Calu3 (cell line): Measurements from ENCODE around the gene PPP1R12C. TPM values are rescaled to one million over a fixed set of nuclear protein-coding genes. Genes with fewer than 3 reads are reported as not detected.

Experiments
- Bru-seq: library from RNA; stranded (reverse); fragments of 400-500 nt; gene quantifications from one replicate; lab custom pipeline; 2021; lab: Mats Ljungman, UMichigan
- BruChase-seq, 2 experiments: library from RNA; stranded (reverse); fragments of 400-500 nt; gene quantifications; one replicate each; lab custom pipeline; 2021; lab: Mats Ljungman, UMichigan
- BruUV-seq: library from RNA; stranded (reverse); fragments of 400-500 nt; replicated peaks from 2 replicates; lab custom pipeline; 2021; lab: Mats Ljungman, UMichigan
- CTCF ChIA-PET: fragments of 300-600 bp; sonication (Branson Sonifier 250); formaldehyde crosslinking; loops from one replicate; lab custom pipeline; 2022; ENCODE audit warnings: antibody characterized with exemption; lab: Charles Lee
- DNase-seq: peaks from one replicate; pipeline ENCODE4 v3.0.0; 2022
- H3K27ac Mint-ChIP-seq: one replicate; pipeline ENCODE4 v1.8.0; 2022; ENCODE audit warnings: mixed read lengths; ENCODE audit not compliant: unreplicated experiment
- H3K27me3 Mint-ChIP-seq: one replicate; pipeline ENCODE4 v1.8.0; 2022; ENCODE audit warnings: mixed read lengths; ENCODE audit not compliant: unreplicated experiment
- H3K36me3 Mint-ChIP-seq: one replicate; pipeline ENCODE4 v1.8.0; 2022; ENCODE audit warnings: mild to moderate bottlenecking, moderate library complexity, mixed read lengths; ENCODE audit not compliant: insufficient read depth, unreplicated experiment
- H3K4me1 Mint-ChIP-seq: one replicate; pipeline ENCODE4 v1.8.0; 2022; ENCODE audit warnings: mild to moderate bottlenecking, low read depth, mixed read lengths; ENCODE audit not compliant: unreplicated experiment
- H3K4me3 Mint-ChIP-seq: one replicate; pipeline ENCODE4 v1.8.0; 2022; ENCODE audit warnings: mild to moderate bottlenecking, low read depth, moderate library complexity, mixed read lengths; ENCODE audit not compliant: unreplicated experiment
- H3K9me3 Mint-ChIP-seq: one replicate; pipeline ENCODE4 v1.8.0; 2022; ENCODE audit warnings: low read depth, mixed read lengths; ENCODE audit not compliant: unreplicated experiment
- intact Hi-C: fragments of 100-400 bp; cut with micrococcal nuclease; formaldehyde crosslinking; loops from one replicate; pipeline ENCODE4 v1.10.0; 2022; ENCODE audit not compliant: unreplicated experiment
- long read RNA-seq: library from polyadenylated mRNA; stranded (forward); transcript quantifications from one replicate; pipeline ENCODE4 v2.0.0, GENCODE V29; 2022
- total RNA-seq: library from RNA; stranded (reverse); gene quantifications from 2 replicates; pipeline ENCODE4 v1.2.3, GENCODE V29; 2022
- TF ChIP-seq, protein P1 (sequence below): fragments of 200-600 bp; IDR thresholded peaks from one replicate; pipeline ENCODE4 v1.8.0; 2022; ENCODE audit warnings: antibody characterized with exemption; ENCODE audit not compliant: unreplicated experiment

Gene PPP1R12C
- total RNA-seq (140 and 151 TPM in 2 replicates), Bru-seq, nascent RNA (percentile 64 among the genes with signal in this experiment), BruChase-seq, experiment 1, labeled RNA remaining after a 6-hour chase (percentile 81 among the genes with signal in this experiment), BruChase-seq, experiment 2, labeled RNA remaining after a 2-hour chase (percentile 88 among the genes with signal in this experiment)
- long read RNA-seq, partial matches to known transcripts: 20 of 60 reads
- long read RNA-seq, other reads (novel, unspliced or antisense): 32 of 60 reads

DNA sequence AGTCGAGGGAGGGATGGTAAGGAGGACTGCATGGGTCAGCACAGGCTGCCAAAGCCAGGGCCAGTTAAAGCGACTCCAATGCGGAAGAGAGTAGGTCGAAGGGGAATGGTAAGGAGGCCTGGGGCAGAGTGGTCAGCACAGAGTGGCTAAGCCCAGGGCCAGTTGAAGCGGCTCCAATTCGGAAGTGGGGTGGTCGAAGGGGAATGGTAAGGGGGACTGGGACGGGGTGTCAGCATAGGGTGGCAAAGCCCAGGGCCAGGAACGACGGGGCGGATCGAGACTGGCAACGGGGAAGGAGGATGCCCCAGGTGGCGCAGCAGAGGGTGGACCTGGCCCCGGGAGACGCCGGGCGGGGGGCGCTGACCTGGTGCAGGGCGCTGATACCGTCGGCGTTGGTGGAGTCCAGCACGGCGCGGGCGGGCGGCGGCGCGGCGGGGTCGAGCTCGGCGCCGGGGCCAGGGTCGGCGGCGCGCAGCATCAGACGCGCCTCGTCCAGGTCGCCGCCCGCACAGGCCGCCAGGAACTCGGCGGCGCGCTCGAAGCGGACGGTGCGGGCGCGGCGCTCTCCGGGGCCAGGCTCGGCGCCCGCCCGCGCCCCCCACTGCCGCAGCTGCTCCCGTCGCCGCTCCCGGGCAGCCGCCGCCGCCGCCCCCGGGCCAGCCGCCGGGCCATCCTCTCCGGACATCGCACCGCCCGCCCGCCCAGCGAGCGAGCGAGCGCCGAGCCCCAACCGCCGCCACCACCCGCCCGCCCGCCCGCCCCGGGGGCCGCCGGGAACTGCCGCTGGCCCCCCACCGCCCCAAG, at the start of gene PPP1R12C:
Gene PPP1R12C (minus strand): TSS at position 779 of the 804 bp plus-strand sequence. CDS start 94 bp downstream, at position 685.
- H3K9me3 Mint-ChIP-seq: no peaks in the 10 kb centered on the region
- H3K4me1 Mint-ChIP-seq: peaks cover 22% of the 10 kb centered on the region
- CTCF ChIA-PET: interaction anchor here (0.5 to 1.4 kb wide), 6 partner anchors 25 to 521 kb away, joined by 3 to 9 read pairs (median 4); partner anchors contain the start of gene DNAAF3
- H3K36me3 Mint-ChIP-seq: peaks cover 28% of the 10 kb centered on the region
- DNase-seq: peak; percentile 16
- TF ChIP-seq, protein P1, sequence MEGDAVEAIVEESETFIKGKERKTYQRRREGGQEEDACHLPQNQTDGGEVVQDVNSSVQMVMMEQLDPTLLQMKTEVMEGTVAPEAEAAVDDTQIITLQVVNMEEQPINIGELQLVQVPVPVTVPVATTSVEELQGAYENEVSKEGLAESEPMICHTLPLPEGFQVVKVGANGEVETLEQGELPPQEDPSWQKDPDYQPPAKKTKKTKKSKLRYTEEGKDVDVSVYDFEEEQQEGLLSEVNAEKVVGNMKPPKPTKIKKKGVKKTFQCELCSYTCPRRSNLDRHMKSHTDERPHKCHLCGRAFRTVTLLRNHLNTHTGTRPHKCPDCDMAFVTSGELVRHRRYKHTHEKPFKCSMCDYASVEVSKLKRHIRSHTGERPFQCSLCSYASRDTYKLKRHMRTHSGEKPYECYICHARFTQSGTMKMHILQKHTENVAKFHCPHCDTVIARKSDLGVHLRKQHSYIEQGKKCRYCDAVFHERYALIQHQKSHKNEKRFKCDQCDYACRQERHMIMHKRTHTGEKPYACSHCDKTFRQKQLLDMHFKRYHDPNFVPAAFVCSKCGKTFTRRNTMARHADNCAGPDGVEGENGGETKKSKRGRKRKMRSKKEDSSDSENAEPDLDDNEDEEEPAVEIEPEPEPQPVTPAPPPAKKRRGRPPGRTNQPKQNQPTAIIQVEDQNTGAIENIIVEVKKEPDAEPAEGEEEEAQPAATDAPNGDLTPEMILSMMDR: no peak
- H3K4me3 Mint-ChIP-seq: peak within 1 kb of the TSS; percentile 83
- H3K27me3 Mint-ChIP-seq: no peaks in the 10 kb centered on the region
- H3K27ac Mint-ChIP-seq: peak within 1 kb of the TSS; percentile 84
- no TSS peak for BruUV-seq
- intact Hi-C loops: loop anchor here (2.0 kb wide), 1 partner anchor 54 kb away; the partner anchor contains the start of gene RDH13

DNA sequence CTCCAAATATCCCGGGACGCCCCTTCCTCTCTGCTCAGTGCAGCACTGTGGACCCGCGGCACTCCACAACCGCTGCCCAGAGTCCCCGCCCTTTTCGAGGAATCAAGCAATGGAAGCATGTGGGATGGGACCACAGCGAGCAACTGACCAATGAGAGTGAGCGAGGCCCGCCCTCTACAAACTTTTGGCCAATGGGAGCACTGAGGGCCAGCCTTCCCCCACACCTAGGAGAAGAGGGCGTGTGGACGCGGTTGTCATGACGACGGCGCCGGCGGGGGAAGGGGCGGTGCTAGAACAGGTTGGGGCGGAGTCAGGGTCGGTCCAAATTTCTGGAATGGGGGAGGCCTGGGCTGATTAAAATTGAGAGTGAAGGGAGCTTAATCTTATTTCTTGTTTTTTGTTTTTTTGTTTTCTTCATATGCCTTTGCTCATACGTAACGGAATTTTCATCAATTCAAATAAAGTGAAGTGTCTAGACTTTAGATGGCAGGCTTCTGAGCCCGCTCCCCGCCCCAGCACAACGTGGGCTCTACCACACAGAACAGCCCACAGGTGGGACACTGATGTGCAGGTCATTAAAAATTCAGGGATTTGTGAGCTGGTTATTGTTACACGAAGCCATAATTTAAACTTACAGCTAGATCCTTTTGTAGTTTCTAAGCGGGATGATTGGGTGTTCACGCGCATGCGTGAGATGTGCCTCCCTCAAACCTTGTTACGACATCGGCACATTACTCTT, 49.3 kb upstream of the PPP1R12C start, which contains the start of gene DNAAF3:
Gene DNAAF3 (minus strand): TSS at position 84 of the 739 bp plus-strand sequence. CDS start 200 bp downstream, outside the sequence.
- Mint-ChIP-seq H3K4me1 (peaks cover 6% of the 10 kb centered on the region), H3K27ac (peak within 1 kb of the TSS; percentile 96), H3K4me3 (peak within 1 kb of the TSS; percentile 84), H3K27me3 (peaks cover 22% of the 10 kb centered on the region), H3K9me3 (no peaks in the 10 kb centered on the region), H3K36me3 (peaks cover 23% of the 10 kb centered on the region)
- peak; percentile 98 for DNase-seq
- no TSS peak for BruUV-seq
- CTCF ChIA-PET: interaction anchor here (0.5 to 1.9 kb wide), 14 partner anchors 9 to 217 kb away, joined by 3 to 19 read pairs (median 4); partner anchors contain the start of genes HSPBP1, KMT5C, PPP1R12C and PPP6R1
- TF ChIP-seq, protein P1: no peak
- intact Hi-C loops: loop anchor here (2.0 kb wide), 1 partner anchor 26 kb away; no protein-coding TSS in a partner anchor

DNA sequence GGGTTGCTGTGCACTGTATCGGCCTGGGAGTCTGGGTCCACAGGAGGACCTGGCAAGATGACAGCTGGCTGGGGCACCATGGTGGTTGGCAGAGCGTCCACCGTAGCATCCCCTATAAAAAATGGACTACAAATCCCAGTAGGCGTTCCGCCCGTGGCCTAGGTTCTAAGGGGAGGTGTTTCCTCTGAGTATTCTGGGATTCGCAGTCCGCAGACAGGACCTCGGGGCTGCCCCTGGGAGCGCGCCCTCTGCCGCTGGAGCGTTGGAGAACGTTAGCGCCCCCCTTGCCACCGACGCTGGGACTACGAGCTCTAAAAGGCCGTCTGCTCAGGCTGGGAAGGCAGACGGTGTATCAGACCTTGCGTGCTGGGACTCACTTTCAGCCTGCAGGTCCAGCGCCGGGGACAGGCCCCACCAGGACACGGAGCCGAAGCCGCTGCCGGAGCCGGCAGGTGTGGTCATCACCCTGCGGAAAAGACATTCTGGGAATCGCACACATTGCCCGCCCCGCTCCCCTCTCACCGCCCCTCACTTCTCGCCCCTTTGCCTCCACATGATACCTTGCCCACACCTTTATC, 48.6 kb upstream of the PPP1R12C start:
- H3K4me1 Mint-ChIP-seq: no peaks in the 10 kb centered on the region
- H3K9me3 Mint-ChIP-seq: no peaks in the 10 kb centered on the region
- peak overlapping the region; percentile 84 for H3K4me3 Mint-ChIP-seq
- DNase-seq: peak; percentile 94
- TF ChIP-seq, protein P1: peak; percentile 66
- H3K36me3 Mint-ChIP-seq: peaks cover 21% of the 10 kb centered on the region
- H3K27me3 Mint-ChIP-seq: peaks cover 15% of the 10 kb centered on the region
- peak overlapping the region; percentile 96 for H3K27ac Mint-ChIP-seq
- CTCF ChIA-PET: interaction anchor here (0.5 to 1.9 kb wide), 11 partner anchors 10 to 173 kb away, joined by 3 to 19 read pairs (median 5); partner anchors contain the start of genes HSPBP1, KMT5C, PPP1R12C and PPP6R1
- no TSS peak for BruUV-seq
- intact Hi-C loops: loop anchor here (2.0 kb wide), 1 partner anchor 25 kb away; no protein-coding TSS in a partner anchor
